Esophagus muscularis mucosa (tissue), 3 donors: ENCODE measurements around the gene NUP93.

Experiments
- CTCF ChIP-seq, 3 experiments: fragments of 200-600 bp in 2 of 3; fragments of 450-650 bp in 1 of 3; sonication (generic) in 2 of 3; IDR thresholded peaks; one replicate each; pipeline ENCODE4 v1.5.1; 2017 to 2019; ENCODE audit warnings: antibody characterized with exemption in 3 of 3, mild to moderate bottlenecking in 2 of 3, moderate library complexity in 1 of 3
- POLR2AphosphoS5 ChIP-seq, 2 donors: sonication (generic); formaldehyde crosslinking; IDR thresholded peaks; one replicate each; pipeline ENCODE4 v1.6.1; 2017; ENCODE audit warnings: antibody characterized with exemption in 2 of 2

- no peak for TF ChIP-seq CTCF (IDR thresholded peaks at IDR 0.05)
- no peak for TF ChIP-seq POLR2AphosphoS5 (IDR thresholded peaks at IDR 0.05)
Measured at GRCh38 chr16:56869513-56870275, 139.8 kb downstream of the NUP93 start.
